Eye (tissue), 1 donor: ENCODE data around the gene ZNF431.
"Not testable (repeated sequence)": the region's sequence is repeated elsewhere in the genome, so short reads cannot be mapped to it uniquely, and the experiment has no call there.

Experiments used
- DNase-seq: peaks from one replicate; pipeline ENCODE4 v3.0.0-alpha.2; 2015

The ZNF431 gene

GRCh38 chr19:21148681-21149080 is 6.8 kb downstream of the ZNF431 start:
- no peak for DNase-seq

- DNase-seq: no peak
Measured at GRCh38 chr19:21149877-21150276, 8.0 kb downstream of the ZNF431 start.

- DNase-seq: no peak
Measured at GRCh38 chr19:21151460-21151859, 9.6 kb downstream of the ZNF431 start.

- DNase-seq: no peak
Measured at GRCh38 chr19:21158523-21159135, 16.8 kb downstream of the ZNF431 start.

- DNase-seq: no peak
Measured at GRCh38 chr19:21164541-21164940, 22.7 kb downstream of the ZNF431 start.

- no peak for DNase-seq
Measured at GRCh38 chr19:21166436-21166835, 24.6 kb downstream of the ZNF431 start.

GRCh38 chr19:21197590-21198295 is 55.9 kb downstream of the ZNF431 start:
- no peak for DNase-seq

- DNase-seq: peak; percentile 80
Measured at GRCh38 chr19:21202865-21203494, 61.1 kb downstream of the ZNF431 start.

GRCh38 chr19:21210037-21210621 is 68.3 kb downstream of the ZNF431 start:
- no peak for DNase-seq

GRCh38 chr19:21221693-21222092 is 79.9 kb downstream of the ZNF431 start:
- peak; percentile 14 for DNase-seq

GRCh38 chr19:21229938-21230337 is 88.1 kb downstream of the ZNF431 start:
- DNase-seq: not testable (repeated sequence)

- DNase-seq: no peak
Measured at GRCh38 chr19:21233691-21234090, 91.9 kb downstream of the ZNF431 start.

GRCh38 chr19:21236751-21237150 is 94.9 kb downstream of the ZNF431 start:
- DNase-seq: not testable (repeated sequence)

- no peak for DNase-seq
Measured at GRCh38 chr19:21238670-21239069, 96.8 kb downstream of the ZNF431 start.
